Activated T-helper 1 cell treated with anti-CD3 and anti-CD28 coated beads, Interleukin-12 subunit alpha, Interleukin-12 subunit beta, Interleukin-2, Interleukin-4 antibody, amounts not matched to agents 30 ng/mL and 10 ng/mL and 1 ng/mL, durations not matched to agents 14 hours and 24 hours and 36 hours (primary cell): ENCODE measurements around the gene MUC2. TPM values are rescaled to one million over a fixed set of nuclear protein-coding genes. Genes with fewer than 3 reads are reported as not detected.

Experiments used
- DNase-seq: peaks from one replicate; pipeline ENCODE4 v3.0.0; 2021; ENCODE audit warnings: low spot score
- H3K27ac Mint-ChIP-seq: one replicate; pipeline ENCODE4 v1.8.0; 2021; ENCODE audit warnings: mild to moderate bottlenecking, mixed read lengths
- H3K27me3 Mint-ChIP-seq: one replicate; pipeline ENCODE4 v1.8.0; 2022; ENCODE audit warnings: mild to moderate bottlenecking, moderate library complexity, mixed read lengths; ENCODE audit not compliant: insufficient read depth
- H3K36me3 Mint-ChIP-seq: one replicate; pipeline ENCODE4 v1.8.0; 2021; ENCODE audit warnings: low read depth, mixed read lengths
- H3K4me1 Mint-ChIP-seq: one replicate; pipeline ENCODE4 v1.8.0; 2021; ENCODE audit warnings: low read depth, mixed read lengths
- H3K4me3 Mint-ChIP-seq: one replicate; pipeline ENCODE4 v1.8.0; 2021; ENCODE audit warnings: mild to moderate bottlenecking, moderate library complexity, mixed read lengths
- H3K9me3 Mint-ChIP-seq: one replicate; pipeline ENCODE4 v1.8.0; 2021; ENCODE audit warnings: mixed read lengths
- intact Hi-C: fragments of 100-400 bp; cut with micrococcal nuclease; formaldehyde crosslinking; loops from one replicate; pipeline ENCODE4 v1.15.1; 2024
- total RNA-seq: library from RNA; stranded (reverse); gene quantifications from 2 replicates; pipeline ENCODE4 v1.2.3, GENCODE V29; 2022

The MUC2 gene
- total RNA-seq, 1 donor from 2014 or later: not detected

DNA sequence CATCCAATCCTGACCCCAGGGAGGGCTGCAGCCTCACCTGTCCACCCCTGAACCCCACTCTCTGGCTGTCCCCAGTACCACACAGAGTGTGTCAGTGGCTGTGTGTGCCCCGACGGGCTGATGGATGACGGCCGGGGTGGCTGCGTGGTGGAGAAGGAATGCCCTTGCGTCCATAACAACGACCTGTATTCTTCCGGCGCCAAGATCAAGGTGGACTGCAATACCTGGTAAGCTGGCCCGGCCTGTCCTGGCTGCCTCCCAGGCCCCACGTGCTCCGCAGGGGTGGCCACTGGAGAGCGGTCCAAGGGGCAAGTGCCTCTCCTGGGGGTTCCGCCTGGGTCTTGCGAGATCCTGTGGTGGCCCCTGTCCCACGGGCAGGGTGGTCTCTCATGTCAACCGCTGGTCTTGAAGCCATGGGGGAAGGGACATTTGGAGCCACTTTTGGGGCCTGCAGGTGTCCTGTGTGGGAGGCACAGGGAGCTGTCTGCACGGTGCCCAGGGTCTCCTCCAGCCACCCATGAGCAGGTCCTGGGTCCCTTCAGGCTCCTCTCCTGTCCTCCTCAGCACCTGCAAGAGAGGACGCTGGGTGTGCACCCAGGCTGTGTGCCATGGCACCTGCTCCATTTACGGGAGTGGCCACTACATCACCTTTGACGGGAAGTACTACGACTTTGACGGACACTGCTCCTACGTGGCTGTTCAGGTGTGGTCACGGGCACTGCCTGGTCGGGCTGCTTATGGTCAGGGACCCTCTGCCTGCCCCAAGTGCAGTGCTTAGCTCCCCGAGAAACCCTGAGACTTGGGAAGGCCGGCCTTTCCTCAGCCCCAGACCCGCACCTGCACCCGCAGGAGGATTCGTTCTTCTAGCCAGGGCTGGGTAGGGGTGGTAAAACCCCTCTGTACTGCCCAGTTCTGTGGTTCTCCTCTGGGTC, 11.8 kb downstream of the MUC2 start:
- Mint-ChIP-seq H3K9me3 (peaks cover 9% of the 10 kb centered on the region), H3K36me3 (no peaks in the 10 kb centered on the region), H3K4me3 (no peak overlapping the region), H3K27ac (no peak overlapping the region), H3K4me1 (no peaks in the 10 kb centered on the region), H3K27me3 (no peaks in the 10 kb centered on the region)
- intact Hi-C loops: no loop called here
- DNase-seq: no peak

DNA sequence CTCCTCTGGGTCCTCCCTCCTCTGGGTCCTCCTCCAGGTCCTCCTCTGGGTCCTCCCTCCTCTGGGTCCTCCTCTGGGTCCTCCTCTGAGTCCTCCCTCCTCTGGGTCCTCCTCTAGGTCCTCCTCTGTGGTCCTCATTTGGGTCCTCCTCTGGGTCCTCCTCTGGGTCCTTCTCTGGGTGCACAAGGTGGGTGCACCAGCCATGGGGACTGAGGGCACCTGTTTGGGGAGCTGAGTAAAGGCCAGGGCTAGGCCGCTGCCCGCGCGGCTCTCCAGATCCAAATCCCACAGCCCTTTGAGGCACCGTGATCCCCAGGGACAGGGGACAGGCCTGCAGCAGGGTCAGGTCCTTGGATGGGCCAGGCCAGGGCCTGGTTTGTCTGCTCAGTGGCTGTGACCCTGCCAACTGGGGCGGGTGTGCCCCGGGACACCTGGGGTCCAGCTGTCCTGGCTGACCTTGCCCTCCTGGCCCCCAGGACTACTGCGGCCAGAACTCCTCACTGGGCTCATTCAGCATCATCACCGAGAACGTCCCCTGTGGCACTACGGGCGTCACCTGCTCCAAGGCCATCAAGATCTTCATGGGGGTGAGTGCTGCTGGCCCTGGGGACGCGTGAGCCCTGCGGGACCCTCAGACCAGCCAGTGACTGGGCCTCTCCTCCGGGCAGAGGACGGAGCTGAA, 12.7 kb downstream of the MUC2 start:
- H3K4me3 Mint-ChIP-seq: no peak overlapping the region
- no peaks in the 10 kb centered on the region for H3K36me3 Mint-ChIP-seq
- no peak overlapping the region for H3K27ac Mint-ChIP-seq
- H3K4me1 Mint-ChIP-seq: no peaks in the 10 kb centered on the region
- peaks cover 13% of the 10 kb centered on the region for H3K9me3 Mint-ChIP-seq
- intact Hi-C loops: no loop called here
- H3K27me3 Mint-ChIP-seq: no peaks in the 10 kb centered on the region
- DNase-seq: no peak

DNA sequence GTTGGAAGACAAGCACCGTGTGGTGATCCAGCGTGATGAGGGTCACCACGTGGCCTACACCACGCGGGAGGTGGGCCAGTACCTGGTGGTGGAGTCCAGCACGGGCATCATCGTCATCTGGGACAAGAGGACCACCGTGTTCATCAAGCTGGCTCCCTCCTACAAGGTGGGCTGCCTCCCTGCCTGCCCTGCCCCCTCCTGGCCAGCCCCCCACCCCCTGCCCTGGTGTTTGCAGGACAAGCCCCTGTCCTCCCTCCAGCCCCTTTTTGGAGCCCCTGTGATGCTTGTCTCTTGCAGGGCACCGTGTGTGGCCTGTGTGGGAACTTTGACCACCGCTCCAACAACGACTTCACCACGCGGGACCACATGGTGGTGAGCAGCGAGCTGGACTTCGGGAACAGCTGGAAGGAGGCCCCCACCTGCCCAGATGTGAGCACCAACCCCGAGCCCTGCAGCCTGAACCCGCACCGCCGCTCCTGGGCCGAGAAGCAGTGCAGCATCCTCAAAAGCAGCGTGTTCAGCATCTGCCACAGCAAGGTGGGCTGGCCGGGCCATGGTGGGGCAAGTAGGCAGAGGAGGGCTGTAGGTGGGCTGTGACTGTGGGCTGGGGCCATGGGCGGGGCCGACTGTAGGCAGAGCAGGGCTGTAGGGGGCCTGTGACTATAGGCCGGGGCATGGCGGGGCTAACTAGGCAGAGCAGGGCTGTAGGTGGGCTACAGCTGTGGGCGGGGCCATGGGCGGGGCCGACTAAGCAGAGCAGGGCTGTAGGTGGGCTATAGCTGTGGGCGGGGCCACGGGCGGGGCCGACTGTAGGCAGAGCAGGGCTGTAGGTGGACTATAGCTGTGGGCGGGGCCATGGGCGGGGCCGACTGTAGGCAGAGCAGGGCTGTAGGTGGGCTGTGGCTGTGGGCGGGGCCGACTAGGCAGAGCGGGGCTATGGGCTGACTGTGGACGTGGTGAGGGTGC, 13.6 kb downstream of the MUC2 start:
- intact Hi-C loops: no loop called here
- Mint-ChIP-seq H3K4me3 (no peak overlapping the region), H3K9me3 (peaks cover 13% of the 10 kb centered on the region), H3K36me3 (no peaks in the 10 kb centered on the region), H3K27ac (no peak overlapping the region), H3K27me3 (no peaks in the 10 kb centered on the region), H3K4me1 (no peaks in the 10 kb centered on the region)
- no peak for DNase-seq

DNA sequence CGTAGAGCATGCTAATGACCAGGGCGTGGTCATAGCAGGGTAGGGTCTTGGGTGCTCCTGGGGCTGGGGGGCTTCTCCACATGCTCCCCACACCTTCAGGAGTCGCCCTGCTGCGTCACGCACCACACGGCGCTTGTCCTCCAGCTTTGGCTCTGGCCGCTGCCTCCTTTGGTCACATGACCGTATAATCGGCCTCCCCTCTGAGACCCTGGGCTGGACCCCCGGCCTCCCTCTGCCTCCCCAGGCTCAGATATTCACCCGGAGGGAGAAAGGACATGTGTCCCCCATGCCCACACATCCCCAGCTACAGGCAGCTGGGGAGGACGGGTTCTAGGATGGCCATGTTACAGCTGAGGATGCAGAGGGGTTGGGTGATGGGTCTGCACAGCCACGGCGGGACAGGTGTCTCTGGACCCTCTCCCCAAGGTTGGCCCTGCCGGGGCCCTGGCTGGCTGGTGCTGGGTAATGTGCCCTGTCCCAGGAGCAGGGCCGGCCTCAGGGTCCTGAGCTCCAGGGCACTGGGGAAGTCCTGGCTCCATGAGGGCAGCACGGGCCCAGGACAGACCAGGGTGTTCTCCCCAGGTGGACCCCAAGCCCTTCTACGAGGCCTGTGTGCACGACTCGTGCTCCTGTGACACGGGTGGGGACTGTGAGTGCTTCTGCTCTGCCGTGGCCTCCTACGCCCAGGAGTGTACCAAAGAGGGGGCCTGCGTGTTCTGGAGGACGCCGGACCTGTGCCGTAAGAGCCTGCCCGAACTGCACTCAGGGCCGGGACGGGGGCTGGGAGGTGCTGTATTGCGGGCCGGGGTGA, 14.5 kb downstream of the MUC2 start:
- H3K27me3 Mint-ChIP-seq: no peaks in the 10 kb centered on the region
- H3K9me3 Mint-ChIP-seq: peaks cover 13% of the 10 kb centered on the region

DNA sequence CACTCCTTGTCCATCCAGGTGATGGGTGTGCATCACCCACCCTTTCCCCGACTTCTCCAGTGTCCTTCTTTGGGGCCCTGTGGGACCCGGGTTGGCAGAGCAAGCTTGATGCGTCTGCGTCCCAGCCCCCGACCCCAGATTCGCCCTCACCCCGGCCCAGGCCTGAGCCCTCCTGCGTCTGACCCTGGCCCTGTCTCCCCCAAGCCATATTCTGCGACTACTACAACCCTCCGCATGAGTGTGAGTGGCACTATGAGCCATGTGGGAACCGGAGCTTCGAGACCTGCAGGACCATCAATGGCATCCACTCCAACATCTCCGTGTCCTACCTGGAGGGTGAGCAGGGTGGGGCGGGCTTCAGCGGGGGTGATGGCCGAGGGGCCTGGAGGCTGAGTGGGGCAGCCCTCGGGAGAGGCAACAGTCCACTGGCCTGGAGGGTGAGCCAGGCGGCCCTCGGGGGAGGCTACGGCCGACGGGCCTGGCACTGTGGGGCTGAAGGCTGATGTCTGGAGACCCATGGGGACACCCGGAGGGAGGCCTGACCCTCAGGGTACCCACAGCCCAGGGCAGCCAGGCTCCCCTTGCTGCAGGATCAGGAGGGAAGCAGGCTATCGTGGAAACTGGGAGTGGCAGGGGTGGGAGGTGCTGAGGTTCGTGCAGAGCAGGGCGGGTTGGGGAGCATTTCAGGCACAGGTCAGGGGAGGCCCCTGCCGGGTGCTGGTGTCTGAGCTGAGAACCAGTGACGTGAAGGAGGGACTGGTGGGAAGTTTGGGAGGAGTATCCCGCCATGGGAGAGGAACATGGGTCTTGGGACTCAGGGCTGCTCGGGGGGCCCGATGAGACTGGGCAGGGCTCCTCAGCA, 15.3 kb downstream of the MUC2 start:
- intact Hi-C loops: no loop called here
- DNase-seq: no peak
- Mint-ChIP-seq H3K27ac (no peak overlapping the region), H3K9me3 (peaks cover 13% of the 10 kb centered on the region), H3K4me1 (no peaks in the 10 kb centered on the region), H3K36me3 (no peaks in the 10 kb centered on the region), H3K27me3 (no peaks in the 10 kb centered on the region), H3K4me3 (no peak overlapping the region)

More for the DNA sequence above, 14.5 kb downstream of the MUC2 start:
- Mint-ChIP-seq H3K4me3 (no peak overlapping the region), H3K27ac (no peak overlapping the region), H3K36me3 (no peaks in the 10 kb centered on the region), H3K4me1 (no peaks in the 10 kb centered on the region)
- DNase-seq: no peak
- intact Hi-C loops: no loop called here

DNA sequence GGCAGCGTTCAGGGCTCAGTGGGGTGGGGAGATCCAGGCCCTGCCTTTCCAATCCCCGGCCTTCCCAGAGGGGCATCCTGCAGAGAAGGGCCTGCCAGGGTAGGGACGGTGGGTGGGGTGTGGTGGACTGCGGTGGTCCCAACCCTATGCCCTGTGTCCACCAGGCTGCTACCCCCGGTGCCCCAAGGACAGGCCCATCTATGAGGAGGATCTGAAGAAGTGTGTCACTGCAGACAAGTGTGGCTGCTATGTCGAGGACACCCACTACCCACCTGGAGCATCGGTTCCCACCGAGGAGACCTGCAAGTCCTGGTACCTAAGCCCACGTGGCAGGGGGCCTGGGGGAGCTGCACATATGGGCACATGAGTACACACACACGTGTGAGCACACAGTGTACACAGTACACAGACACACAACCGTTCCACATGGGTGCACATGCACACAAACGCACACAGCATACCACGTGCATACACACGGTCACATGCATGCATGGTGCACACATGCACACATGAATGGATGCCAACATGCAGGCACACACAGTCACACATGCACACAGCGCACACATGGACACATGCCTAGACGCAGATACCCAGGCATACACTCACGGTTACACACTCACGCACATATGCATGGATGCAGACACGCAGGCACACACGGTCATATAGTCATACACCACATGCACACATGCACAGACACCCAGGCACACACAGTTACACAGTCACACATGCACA, 16.1 kb downstream of the MUC2 start:
- H3K36me3 Mint-ChIP-seq: no peaks in the 10 kb centered on the region
- no peak for DNase-seq
- intact Hi-C loops: no loop called here
- peaks cover 13% of the 10 kb centered on the region for H3K9me3 Mint-ChIP-seq
- no peak overlapping the region for H3K4me3 Mint-ChIP-seq
- no peaks in the 10 kb centered on the region for H3K27me3 Mint-ChIP-seq
- no peaks in the 10 kb centered on the region for H3K4me1 Mint-ChIP-seq
- no peak overlapping the region for H3K27ac Mint-ChIP-seq

DNA sequence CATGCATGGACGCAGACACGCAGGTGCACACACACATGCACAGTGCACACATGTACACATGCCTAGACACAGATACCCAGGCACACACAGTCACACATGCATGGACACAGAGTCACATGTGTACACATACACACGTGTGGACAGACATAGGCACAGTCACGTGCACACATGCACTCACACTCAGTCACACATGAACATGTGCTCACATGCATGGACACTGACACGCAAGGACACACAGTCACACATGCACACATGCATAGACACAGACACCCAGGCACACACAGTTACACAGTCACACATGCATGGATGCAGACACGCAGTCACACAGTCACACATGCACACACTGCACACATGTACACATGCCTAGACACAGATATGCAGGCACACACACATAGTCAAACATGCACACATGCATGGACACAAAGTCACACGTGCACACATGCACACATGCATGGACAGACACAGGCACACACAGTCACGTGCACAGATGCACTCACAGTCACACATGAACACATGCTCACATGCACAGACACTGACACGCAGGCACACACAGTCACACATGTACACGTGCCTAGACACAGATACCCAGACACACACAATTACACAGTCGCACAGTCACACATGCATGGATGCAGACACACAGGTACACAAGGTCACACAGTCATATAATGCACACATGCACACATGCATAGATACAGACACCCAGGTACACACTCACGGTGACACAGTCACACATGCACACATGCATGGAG, 16.8 kb downstream of the MUC2 start:
- Mint-ChIP-seq H3K9me3 (peaks cover 13% of the 10 kb centered on the region), H3K36me3 (no peaks in the 10 kb centered on the region), H3K4me1 (no peaks in the 10 kb centered on the region), H3K4me3 (no peak overlapping the region), H3K27ac (no peak overlapping the region), H3K27me3 (no peaks in the 10 kb centered on the region)
- intact Hi-C loops: no loop called here
- DNase-seq: no peak

DNA sequence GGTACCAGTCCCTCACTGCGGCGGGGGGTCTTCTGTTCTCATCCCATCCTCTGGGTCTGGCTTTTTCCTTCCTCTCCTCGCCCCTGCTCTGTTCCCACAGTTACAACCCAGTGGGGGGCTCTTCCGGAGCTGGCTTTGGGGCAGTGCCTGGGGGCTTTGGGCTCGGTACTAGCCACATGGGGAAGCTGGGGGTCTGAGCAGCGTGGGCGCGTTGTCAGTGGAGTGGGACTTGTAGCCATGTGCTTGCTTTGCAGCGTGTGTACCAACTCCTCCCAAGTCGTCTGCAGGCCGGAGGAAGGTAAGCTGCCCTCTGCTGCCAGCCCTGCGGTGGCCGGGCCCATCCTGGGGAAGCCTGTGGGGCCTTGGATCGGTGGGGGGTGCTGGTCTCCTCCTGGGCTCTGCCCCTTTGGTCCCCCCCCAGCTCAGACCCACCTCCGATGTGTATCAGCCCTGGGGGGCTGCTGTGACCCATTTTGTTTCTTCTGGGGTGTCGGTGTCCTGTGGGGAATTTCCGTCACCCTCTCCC, 17.5 kb downstream of the MUC2 start:
- no peak overlapping the region for H3K27ac Mint-ChIP-seq
- H3K9me3 Mint-ChIP-seq: peaks cover 13% of the 10 kb centered on the region
- no peaks in the 10 kb centered on the region for H3K4me1 Mint-ChIP-seq
- no peak for DNase-seq
- H3K4me3 Mint-ChIP-seq: no peak overlapping the region
- no peaks in the 10 kb centered on the region for H3K36me3 Mint-ChIP-seq
- intact Hi-C loops: no loop called here
- H3K27me3 Mint-ChIP-seq: no peaks in the 10 kb centered on the region

DNA sequence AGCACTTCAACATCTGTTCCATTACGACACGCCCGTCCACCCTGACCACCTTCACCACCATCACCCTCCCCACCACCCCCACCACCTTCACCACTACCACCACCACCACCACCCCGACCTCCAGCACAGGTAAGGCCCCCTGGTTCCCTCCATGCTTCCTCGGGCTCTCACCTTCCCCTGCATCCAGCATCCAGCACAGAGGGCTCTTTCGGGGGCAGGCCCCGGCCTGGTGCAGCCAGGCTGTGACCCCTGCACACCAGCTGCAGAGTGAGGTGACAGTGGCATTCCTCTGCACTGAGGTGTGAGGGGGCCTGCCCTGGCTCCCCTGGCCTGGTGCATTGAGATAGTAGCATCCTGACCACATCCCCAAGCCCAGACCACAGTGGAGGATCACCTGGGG, 18.2 kb downstream of the MUC2 start:
- no peaks in the 10 kb centered on the region for H3K4me1 Mint-ChIP-seq
- H3K9me3 Mint-ChIP-seq: peaks cover 13% of the 10 kb centered on the region
- H3K4me3 Mint-ChIP-seq: no peak overlapping the region
- no peaks in the 10 kb centered on the region for H3K36me3 Mint-ChIP-seq
- no peaks in the 10 kb centered on the region for H3K27me3 Mint-ChIP-seq
- no peak for DNase-seq
- intact Hi-C loops: no loop called here
- no peak overlapping the region for H3K27ac Mint-ChIP-seq

DNA sequence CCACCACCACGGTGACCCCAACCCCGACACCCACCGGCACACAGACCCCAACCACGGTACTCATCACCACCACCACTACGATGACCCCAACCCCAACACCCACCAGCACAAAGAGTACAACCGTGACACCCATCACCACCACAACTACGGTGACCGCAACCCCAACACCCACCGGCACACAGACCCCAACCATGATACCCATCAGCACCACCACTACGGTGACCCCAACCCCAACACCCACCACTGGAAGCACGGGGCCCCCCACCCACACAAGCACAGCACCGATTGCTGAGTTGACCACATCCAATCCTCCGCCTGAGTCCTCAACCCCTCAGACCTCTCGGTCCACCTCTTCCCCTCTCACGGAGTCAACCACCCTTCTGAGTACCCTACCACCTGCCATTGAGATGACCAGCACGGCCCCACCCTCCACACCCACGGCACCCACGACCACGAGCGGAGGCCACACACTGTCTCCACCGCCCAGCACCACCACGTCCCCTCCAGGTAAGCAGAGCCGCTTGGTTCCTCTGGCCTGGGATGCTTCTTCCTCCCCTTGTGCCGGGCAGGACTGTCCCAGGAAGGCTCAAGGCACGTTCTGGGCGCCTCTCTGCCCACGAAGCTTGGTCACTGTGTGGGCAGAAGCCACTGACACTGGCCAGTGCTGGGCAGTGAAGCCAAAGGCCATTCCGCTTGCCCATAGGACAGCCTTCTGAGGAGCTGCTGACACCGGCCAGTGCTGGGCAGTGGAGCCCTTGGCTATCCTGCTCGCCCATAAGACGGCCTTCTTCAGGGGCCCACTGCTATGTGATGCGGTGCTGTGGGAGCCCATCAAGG, 25.1 kb downstream of the MUC2 start:
- DNase-seq: no peak
- H3K36me3 Mint-ChIP-seq: no peaks in the 10 kb centered on the region
- H3K27ac Mint-ChIP-seq: no peak overlapping the region
- H3K27me3 Mint-ChIP-seq: no peaks in the 10 kb centered on the region
- intact Hi-C loops: no loop called here
- no peaks in the 10 kb centered on the region for H3K4me1 Mint-ChIP-seq
- H3K4me3 Mint-ChIP-seq: no peak overlapping the region
- H3K9me3 Mint-ChIP-seq: peaks cover 7% of the 10 kb centered on the region
